ENCODE measurements around the gene RINT1. TPM values are rescaled to one million over a fixed set of nuclear protein-coding genes. Genes with fewer than 3 reads are reported as not detected.

RINT1 gene
- total RNA-seq: 30.0 TPM

GRCh38 chr7:105531792-105532671, at the start of gene RINT1:
RINT1 (plus strand) TSS chr7:105532201; CDS start chr7:105532316, 115 bp downstream.

GRCh38 chr7:105521717-105522463, 10.1 kb upstream of the RINT1 start, which contains the start of gene PUS7:
PUS7 (minus strand) TSS chr7:105522271; CDS start chr7:105508512, 13,759 bp downstream.

GRCh38 chr7:105581066-105581811, 49.2 kb downstream of the RINT1 start, which contains the start of gene EFCAB10:
EFCAB10 (minus strand) TSS chr7:105581493; CDS start chr7:105581463, 30 bp downstream.

Other genes with a start within 250 kb of the RINT1 start
- 120 TPM for gene SRPK2, start 143.3 kb upstream of the RINT1 start, total RNA-seq
- 13.4 TPM for gene PUS7, start 9.9 kb upstream of the RINT1 start, total RNA-seq
- 0.99 TPM for gene EFCAB10, start 49.3 kb downstream of the RINT1 start, total RNA-seq

Data from camera-type eye (tissue), 1 donor.